ENCODE results near the gene IL17RB. TPM values are rescaled to one million over a fixed set of nuclear protein-coding genes. Genes with fewer than 3 reads are reported as not detected.

IL17RB gene
- total RNA-seq, 1 experiment from 2014 or later = 9.8 TPM

GRCh38 chr3:53822331-53822741, 24.0 kb upstream of the IL17RB start:
- no peak overlapping the region for H3K4me2 ChIP-seq (ENCODE audit: insufficient read depth, insufficient read length, low read length)

More at GRCh38 chr3:53822331-53822741, 24.0 kb upstream of the IL17RB start:
- no peak overlapping the region for H4K91ac ChIP-seq (ENCODE audit: insufficient read length, low read depth, low read length)
- no peak overlapping the region for H2BK20ac ChIP-seq (ENCODE audit: low read depth, low read length, poor library complexity, severe bottlenecking)
- H4K5ac ChIP-seq (ENCODE audit: insufficient read length, low read depth, low read length) = no peak overlapping the region
- no peak for TF ChIP-seq CTCF (conservative IDR thresholded peaks at IDR 0.05)
- no peak overlapping the region for H2BK5ac ChIP-seq (ENCODE audit: insufficient read length, low read length)
- H3K36me3 Mint-ChIP-seq (ENCODE audit: insufficient read depth in 1 of 3, low read depth in 3 of 3) = peaks cover 0 to 23% (median 14%) of the 10 kb centered on the region in 3 experiments; a peak in 6 of 7 replicates
- H3K56ac ChIP-seq (ENCODE audit: insufficient read length, low read depth, low read length) = no peak overlapping the region
- H2AFZ ChIP-seq (ENCODE audit: low read length) = no peak overlapping the region
- no peak overlapping the region for H3K14ac ChIP-seq (ENCODE audit: insufficient read depth, low read length)
- H2BK120ac ChIP-seq (ENCODE audit: low read depth, low read length, poor library complexity, severe bottlenecking) = no peak overlapping the region
- H3K4me3 Mint-ChIP-seq = no peak overlapping the region
- H3K4me1 Mint-ChIP-seq = peaks cover 0 to 10% of the 10 kb centered on the region in 2 experiments; a peak in 2 of 4 replicates
- no peak overlapping the region for H2BK12ac ChIP-seq (ENCODE audit: insufficient read length, low read depth, low read length)
- WGBS (ENCODE audit: extremely low coverage, insufficient read length, low lambda C conversion rate) = no CpG with 5 or more reads among the region's 14 CpGs
- no peak overlapping the region for H2AK5ac ChIP-seq (ENCODE audit: insufficient read length, low read length)
- no peak overlapping the region for H3K27ac ChIP-seq (ENCODE audit: insufficient read length, low read depth, low read length)
- no peak overlapping the region for H4K8ac ChIP-seq (replicated peaks; ENCODE audit: insufficient read length, low read depth, low read length)
- no peaks in the 10 kb centered on the region for H3K79me2 ChIP-seq (ENCODE audit: insufficient read depth, low read length)
- no peak overlapping the region for H3T11ph ChIP-seq (ENCODE audit: low read length)
- H3K9me3 Mint-ChIP-seq = no peaks in the 10 kb centered on the region
- no peaks in the 10 kb centered on the region for H4K20me1 ChIP-seq (ENCODE audit: control insufficient read depth, insufficient read depth, insufficient read length)
- no peak for DNase-seq
- no peaks in the 10 kb centered on the region for H3K79me1 ChIP-seq (ENCODE audit: insufficient read depth, low read depth, low read length, poor library complexity, severe bottlenecking)
- no peak overlapping the region for H3K4ac ChIP-seq (ENCODE audit: low read depth, low read length)
- no peaks in the 10 kb centered on the region for H3K9me3 ChIP-seq (ENCODE audit: control insufficient read depth, low read depth, low read length)
- no peaks in the 10 kb centered on the region for H3K4me1 ChIP-seq (ENCODE audit: insufficient read depth, low read length)
- H3K23me2 ChIP-seq (ENCODE audit: insufficient read length, low read depth, low read length, poor library complexity, severe bottlenecking) = no peaks in the 10 kb centered on the region
- H3K23ac ChIP-seq (ENCODE audit: insufficient read length, low read depth, low read length) = no peak overlapping the region
- H3K18ac ChIP-seq (ENCODE audit: insufficient read length, low read depth, low read length) = no peak overlapping the region
- no peaks in the 10 kb centered on the region for H3K27me3 Mint-ChIP-seq (ENCODE audit: low read depth)
- H3K9ac ChIP-seq (ENCODE audit: extremely low read depth, insufficient read length, low read length) = no peak overlapping the region
- H2BK15ac ChIP-seq (ENCODE audit: low read depth, low read length) = no peak overlapping the region
- no peaks in the 10 kb centered on the region for H3K27me3 ChIP-seq (ENCODE audit: insufficient read depth, low read length)
- H3K27ac Mint-ChIP-seq = no peak overlapping the region

Data from H9 (cell line).